GOT3 (cell line): ENCODE results near the gene TBCCD1.

Experiments
- DNase-seq: peaks from one replicate; lab custom pipeline; 2025; ENCODE audit warnings: mixed read lengths; lab: John Stamatoyannopoulos, UW

The TBCCD1 gene, protein sequence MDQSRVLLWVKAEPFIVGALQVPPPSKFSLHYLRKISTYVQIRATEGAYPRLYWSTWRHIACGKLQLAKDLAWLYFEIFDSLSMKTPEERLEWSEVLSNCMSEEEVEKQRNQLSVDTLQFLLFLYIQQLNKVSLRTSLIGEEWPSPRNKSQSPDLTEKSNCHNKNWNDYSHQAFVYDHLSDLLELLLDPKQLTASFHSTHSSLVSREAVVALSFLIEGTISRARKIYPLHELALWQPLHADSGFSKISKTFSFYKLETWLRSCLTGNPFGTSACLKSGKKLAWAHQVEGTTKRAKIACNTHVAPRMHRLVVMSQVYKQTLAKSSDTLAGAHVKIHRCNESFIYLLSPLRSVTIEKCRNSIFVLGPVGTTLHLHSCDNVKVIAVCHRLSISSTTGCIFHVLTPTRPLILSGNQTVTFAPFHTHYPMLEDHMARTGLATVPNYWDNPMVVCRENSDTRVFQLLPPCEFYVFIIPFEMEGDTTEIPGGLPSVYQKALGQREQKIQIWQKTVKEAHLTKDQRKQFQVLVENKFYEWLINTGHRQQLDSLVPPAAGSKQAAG

DNA sequence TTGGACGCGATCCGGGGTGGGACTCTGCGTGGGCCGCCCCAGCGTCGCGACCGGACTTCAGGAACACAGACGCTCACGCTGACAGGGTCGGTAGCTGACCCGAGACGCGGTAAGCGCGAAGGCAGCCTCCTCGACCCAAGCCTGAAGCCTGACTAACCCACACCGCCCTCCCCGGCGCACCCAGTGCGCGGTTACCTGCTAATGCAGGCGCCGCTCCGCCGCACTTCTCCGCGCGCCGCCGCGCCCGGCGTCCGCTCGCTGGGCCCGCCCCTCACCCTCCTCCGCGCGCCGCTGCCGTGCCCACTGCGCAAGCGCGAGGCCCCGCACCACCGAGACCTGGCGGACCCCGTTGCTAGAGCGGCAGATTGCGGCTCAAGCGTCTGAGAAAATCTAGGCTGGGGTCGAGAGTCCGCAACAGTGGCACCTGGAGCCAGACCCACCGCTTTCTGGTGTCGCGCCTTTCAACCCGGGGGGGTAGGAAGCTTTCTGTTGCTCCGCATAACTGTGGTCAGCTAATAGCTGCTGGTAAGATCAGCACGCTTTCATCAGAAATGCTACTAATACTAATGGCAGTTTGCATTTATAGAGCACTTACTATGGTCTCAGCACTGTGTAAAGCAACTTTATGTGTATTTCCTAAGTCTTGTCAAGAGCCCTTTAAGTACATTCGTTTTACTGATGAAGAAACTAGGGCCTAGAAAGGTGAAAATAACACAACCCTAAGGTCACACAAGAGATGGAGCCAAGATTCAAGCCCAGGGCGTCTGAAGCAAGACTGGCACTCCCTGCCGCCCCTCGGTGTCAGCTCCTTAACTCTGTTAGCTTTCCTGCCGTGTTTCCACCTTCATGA lies at the start of gene TBCCD1:
TBCCD1 (minus strand) TSS at position 268 of the 850 bp plus-strand sequence. CDS start 3,010 bp downstream, outside the sequence.
- peak; percentile 92 for DNase-seq

GRCh38 chr3:186616299-186616617 lies 49.1 kb upstream of the TBCCD1 start:
- DNase-seq, result no peak

- DNase-seq, result peak; percentile 28
These were observed 47.7 kb upstream of the TBCCD1 start for GRCh38 chr3:186614597-186615483.

DNA sequence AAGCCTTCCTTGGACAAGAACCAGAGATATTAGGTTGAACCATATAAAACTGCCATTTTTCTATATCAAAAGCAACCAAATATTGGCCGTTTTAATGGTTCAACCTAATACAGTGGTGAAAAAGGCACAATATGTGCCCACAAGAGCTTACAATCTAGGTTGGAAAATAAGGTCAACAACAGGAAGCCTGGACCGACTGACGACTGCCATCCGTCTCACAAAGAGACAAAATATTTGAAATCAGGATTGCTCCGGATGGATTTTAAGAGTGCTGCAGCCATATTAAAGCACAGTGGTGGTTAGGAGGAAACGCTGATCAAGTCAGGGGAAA lies 47.1 kb upstream of the TBCCD1 start:
- no peak for DNase-seq

DNA sequence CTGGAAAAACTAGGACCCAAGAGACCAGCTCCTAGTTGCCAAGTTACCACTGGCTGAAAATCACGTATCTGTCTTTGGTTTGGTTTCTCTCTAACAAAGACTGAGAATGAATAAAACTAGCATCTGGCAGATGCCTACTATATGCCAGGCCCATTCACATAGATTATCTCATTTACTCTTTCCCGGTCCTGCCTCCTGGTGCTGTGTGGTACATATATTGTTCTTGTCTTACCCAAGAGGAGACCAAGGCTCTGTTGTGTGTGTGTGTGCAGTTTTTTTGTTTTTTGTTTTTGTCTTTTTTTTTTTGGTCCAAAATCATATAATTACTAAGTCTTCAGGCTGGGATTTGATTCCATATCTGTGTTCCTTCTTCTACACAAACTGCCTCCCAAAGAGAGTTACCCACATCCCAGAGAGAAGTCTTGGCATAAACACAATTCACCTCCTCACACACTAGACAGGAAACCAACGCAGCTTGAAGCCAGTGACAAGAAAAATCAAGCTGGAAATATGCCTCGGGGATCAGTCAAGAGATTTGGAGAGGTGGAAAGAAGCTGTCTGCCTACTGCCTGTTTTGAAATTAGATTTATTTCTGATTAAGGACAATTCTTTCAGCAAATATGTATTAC lies 46.6 kb upstream of the TBCCD1 start:
- DNase-seq, result no peak

DNA sequence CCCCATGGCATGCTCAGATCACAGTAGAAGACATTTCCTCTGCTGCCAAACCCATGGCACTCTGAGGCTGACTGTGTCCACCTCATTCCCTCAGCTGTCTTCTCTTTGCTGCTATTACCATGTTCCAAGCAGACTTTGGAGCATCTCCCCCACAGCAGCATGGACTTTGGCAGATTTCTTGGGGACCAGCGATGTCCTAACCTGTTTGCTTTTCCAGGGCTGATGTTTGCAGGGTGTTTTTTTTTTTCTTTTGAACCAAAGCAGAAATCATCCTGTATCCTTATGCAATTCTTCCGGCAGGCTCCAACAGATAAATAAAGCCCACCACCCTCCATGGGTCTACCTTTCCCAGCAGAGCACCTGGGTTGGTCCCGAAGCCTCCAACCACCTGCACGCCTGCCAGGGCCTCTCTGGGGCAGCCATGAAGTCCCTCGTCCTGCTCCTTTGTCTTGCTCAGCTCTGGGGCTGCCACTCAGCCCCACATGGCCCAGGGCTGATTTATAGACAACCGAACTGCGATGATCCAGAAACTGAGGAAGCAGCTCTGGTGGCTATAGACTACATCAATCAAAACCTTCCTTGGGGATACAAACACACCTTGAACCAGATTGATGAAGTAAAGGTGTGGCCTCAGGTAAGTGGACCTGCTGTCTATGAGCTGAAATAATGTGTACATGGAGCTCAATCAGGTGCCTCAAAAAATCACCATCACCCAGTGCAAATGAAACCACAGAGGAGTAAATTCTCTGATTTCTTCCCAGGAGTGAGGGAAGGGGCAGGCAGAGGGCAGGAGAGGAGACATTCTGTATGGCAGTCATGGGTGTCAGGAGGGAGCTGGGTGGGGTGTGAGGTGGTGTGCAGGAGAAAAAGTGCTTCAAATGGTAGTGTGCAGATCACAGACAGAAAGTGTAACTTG lies 45.8 kb upstream of the TBCCD1 start, which contains the start of gene AHSG:
AHSG (plus strand) TSS at position 340 of the 916 bp plus-strand sequence; CDS start at position 422, 82 bp downstream.
- no peak for DNase-seq

DNA sequence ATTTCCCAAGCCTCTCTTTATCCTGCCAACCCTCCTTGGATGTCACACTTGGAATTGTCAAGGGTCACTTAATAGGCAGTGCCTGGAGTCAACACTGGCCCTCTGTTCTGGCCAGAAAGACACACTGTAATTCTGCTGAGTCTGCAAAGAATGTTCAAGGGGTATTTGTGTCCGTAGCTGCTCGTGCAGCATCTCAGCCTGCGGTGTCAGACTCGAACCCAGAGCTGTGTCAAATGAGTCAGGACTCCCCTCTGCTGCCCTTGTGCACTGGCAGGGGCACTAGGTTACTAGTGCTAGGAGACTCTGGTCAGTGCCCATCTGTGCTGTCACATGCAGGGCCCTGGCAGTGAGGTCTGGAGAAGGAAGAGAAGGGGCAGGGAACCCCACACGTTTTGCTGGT lies 44.9 kb upstream of the TBCCD1 start:
- no peak for DNase-seq

- DNase-seq, result no peak
These were observed 42.2 kb upstream of the TBCCD1 start for GRCh38 chr3:186609247-186609868.

- no peak for DNase-seq
These were observed 41.6 kb upstream of the TBCCD1 start for GRCh38 chr3:186608624-186609215.

- DNase-seq, result no peak
These were observed 38.7 kb upstream of the TBCCD1 start for GRCh38 chr3:186605561-186606545.

- DNase-seq, result no peak
These were observed 37.9 kb upstream of the TBCCD1 start for GRCh38 chr3:186605078-186605477.

DNA sequence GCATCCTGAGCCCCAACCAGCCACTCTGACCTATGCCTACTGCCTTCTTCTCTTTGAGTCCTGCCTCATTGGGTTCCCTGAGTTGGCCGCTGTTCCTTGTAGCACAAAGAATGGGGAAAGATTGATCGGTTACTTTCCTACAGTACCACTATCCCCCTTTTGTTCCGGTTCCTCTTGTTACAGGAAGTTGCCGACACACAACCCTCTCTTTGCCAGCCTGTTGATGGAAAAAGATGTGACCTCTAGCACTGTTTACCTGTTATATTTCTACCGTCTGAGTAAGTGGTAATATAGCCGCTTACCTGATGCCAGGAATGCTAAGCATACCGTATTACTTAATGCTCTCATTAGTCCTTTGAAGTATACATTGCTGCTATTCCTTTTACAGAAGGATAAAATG lies 36.0 kb upstream of the TBCCD1 start:
- no peak for DNase-seq

GRCh38 chr3:186600896-186601295 lies 33.8 kb upstream of the TBCCD1 start:
- no peak for DNase-seq

DNA sequence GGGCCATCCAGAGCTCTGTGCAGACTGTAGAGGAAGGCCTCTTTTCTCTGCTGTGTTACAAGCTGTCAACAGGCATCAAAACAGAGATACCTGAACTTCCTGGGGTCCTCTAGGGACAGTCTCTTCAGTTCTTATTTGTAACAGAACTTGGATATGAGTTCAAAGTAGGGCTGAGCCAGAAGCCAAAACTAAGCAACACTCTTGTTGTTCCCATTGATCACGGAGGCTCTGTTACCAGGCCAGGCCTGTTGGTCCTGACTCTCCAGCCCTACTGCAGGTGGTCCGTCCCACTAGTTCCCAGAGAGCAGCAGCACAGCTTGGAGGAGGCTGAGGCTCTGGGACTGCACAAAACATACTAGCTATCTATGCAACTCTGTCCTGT lies 32.6 kb upstream of the TBCCD1 start:
- DNase-seq, result no peak

DNA sequence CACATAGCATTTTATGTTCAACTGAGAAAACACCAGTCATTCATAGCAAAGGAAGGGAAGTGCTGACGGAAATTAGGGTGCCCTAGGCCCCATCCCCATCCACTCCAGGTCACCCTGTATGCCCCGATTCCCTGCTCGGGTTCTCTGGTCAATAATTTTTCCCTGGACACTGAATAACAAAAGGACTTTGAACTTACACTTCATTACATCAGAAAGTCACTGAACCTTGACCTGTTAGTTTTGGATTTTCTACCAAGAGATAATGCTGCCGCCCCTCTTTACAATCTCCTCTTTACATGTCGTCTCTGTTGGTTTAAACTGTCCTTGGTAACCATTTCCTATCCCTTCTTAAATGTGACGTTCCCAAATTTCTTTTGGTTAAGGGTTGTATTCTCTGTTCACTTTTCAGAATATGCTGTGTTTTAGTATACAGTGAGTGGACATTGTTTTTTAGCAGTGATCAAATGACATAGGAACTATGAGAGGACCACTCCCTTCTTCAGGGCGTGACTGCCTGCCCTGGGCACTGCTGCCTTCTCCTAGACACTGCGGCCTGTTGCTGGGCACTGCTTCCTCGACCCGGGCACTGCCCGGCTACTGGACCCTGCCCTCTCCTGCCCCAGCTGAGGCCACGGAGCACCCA lies 32.1 kb upstream of the TBCCD1 start:
- DNase-seq, result no peak

- no peak for DNase-seq
These were observed 31.6 kb upstream of the TBCCD1 start for GRCh38 chr3:186598794-186599141.

GRCh38 chr3:186598108-186598784 lies 31.1 kb upstream of the TBCCD1 start:
- no peak for DNase-seq
